ENCODE data around the gene COL20A1.
"Not testable (repeated sequence)": the region's sequence is repeated elsewhere in the genome, so short reads cannot be mapped to it uniquely, and the experiment has no call there.

COL20A1 gene

DNA sequence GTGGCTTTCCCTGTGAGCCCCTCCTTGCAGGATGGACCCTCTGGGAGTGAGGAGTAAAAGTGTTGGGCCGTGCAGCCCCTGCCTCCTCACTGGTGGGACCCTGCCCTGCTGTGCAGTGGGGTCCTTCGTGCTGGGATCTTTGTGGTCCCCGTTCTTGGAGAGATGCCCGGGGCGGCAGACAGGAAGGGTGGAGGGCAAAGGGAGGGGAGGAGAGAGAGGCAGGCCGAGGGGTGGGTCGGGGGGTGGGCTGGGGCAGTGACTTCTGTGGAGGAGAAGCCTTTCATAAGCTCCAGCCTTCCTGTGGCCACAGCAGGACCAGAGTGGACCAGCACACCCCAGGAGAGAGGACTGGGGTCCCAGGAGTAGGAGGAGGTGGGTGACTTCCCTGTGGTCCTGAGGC, at the start of gene COL20A1:
COL20A1 (plus strand) TSS at position 283 of the 400 bp plus-strand sequence. CDS start 1,922 bp downstream, outside the sequence.
- Histone ChIP-seq H3K4me3 (no peak within 1 kb of the TSS), H3K27me3 (peaks cover 22 to 35% (median 31%) of the 10 kb centered on the region in 11 experiments), H3K9ac (no peak within 1 kb of the TSS; a peak in 2 of 22 replicates), H3K9me3 (replicated peaks in 1 of 11) (no peaks in the 10 kb centered on the region), H3K4me1 (peaks cover 0 to 87% (median 71%) of the 10 kb centered on the region in 10 experiments; a peak in 18 of 20 replicates), H4K20me1 (peaks cover 28 to 80% (median 44%) of the 10 kb centered on the region in 11 experiments; a peak in 21 of 22 replicates), H3K4me2 (peak within 1 kb of the TSS in 8 of 11 experiments; percentile 6 to 53 (median 38); a peak in 12 of 22 replicates), H3K36me3 (peaks cover 15 to 24% (median 18%) of the 10 kb centered on the region in 11 experiments; a peak in 21 of 22 replicates), H3K27ac (peak within 1 kb of the TSS in 1 of 11 experiments; percentile 61; a peak in 1 of 22 replicates)
- TF ChIP-seq Cebpa-rat (IDR thresholded peaks at IDR 0.05): no peak

DNA sequence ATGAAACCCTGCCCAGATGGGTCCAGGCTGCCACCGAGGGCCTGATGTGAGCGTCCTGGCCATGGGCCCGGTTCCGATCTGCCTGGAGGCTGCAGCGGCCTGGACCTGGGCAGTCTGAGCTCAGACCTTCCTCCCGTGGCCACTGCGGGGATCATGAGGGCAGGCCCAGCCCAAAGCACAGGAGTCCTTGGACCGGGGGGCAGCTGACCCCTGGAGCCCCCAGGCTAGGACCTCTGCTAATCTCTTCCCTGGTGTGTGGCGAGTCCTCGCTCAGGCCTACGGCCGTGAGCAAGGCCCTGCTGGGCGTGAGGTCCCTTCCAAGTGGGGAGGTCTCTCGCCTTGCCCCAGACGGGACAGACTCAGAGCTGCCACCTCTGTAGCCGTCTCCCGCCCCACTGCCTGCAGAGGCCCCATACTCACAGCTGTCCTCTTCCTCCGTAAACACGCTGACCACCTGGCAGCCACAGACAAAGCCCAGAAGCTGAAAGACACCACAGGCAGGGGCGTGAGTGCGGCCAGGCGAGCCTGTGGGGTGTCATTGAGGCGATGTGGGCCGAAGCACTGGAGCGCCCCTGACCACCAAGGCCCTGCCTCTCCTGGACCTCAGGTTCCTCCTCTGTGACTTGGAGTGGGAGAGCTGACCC, 49.3 kb upstream of the COL20A1 start:
- Histone ChIP-seq H3K9me3 (replicated peaks in 1 of 11) (no peaks in the 10 kb centered on the region), H3K9ac (no peak overlapping the region), H3K27ac (no peak overlapping the region), H3K4me3 (no peak overlapping the region), H4K20me1 (peaks cover 0 to 65% (median 11%) of the 10 kb centered on the region in 11 experiments; a peak in 13 of 22 replicates), H3K36me3 (peaks cover 0 to 5% (median 0%) of the 10 kb centered on the region in 11 experiments; a peak in 1 of 22 replicates), H3K27me3 (peaks cover 0 to 56% (median 0%) of the 10 kb centered on the region in 11 experiments; a peak in 8 of 22 replicates), H3K4me2 (peak overlapping the region in 7 of 11 experiments; percentile 43 to 76 (median 71); a peak in 13 of 22 replicates), H3K4me1 (peaks cover 37 to 99% (median 91%) of the 10 kb centered on the region in 10 experiments)
- TF ChIP-seq Cebpa-rat (IDR thresholded peaks at IDR 0.05): no peak

DNA sequence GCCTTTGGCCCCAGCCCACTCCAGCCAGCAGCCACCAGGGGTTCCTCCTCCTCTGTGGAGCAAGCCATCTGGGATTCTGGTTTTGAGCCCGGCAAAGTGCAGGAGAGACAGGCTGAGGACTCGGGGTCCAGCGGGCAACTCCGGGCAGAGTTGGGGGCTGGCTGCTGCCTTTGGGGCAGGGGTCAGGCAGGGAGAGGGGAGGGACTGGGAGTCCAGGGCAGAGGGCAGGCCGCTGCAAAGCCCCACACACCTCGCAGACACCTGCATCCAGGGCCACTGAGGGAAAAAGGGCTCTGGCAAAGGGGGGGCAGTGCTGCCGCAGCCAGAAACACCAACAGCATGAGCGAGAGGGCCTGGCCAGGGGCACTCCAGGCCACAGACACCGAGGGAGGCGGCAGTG, 48.5 kb upstream of the COL20A1 start:
- no peaks in the 10 kb centered on the region for H3K9me3 ChIP-seq (replicated peaks in 1 of 11)

DNA sequence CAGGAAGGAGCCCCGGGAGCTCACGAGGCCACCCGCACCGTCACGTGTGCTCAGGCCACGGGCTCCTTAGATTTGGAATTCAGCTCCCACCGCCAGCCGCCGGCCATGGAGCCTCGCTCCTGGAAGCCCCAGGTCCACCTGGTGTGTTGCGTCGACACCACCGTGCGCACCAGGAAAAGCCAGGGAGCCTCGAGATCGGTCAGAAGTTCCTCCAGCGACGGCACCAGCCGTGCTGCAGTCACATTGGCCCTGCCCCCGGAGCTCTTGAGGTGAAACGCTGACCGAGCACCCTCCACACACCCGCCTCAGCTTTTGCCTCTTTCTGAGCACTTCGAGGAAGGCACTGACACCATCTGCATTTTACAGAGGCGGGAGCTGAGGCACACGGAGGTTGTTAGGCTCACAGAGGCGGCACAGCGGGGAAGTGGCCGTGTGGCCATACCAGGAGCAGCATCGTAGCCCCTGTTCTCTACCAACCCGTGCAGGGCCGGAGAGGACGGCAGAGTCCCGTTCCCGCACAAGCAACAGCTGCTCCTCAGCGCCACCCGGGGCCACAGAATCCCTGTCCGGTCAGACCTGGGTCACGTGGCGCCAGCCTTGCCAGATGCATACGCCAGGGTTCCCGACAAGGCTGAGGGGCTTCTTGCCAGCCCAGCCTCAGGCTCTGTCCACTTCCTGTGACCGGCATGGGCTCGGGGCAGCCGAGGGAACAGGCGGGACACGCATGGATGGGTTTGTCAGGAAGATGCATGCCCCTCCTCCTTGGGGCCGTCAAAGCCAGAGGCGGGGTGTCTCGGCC, 46.3 kb upstream of the COL20A1 start:
- no peaks in the 10 kb centered on the region for H3K9me3 ChIP-seq (replicated peaks in 1 of 11)
- H3K36me3 ChIP-seq: peaks cover 0 to 5% (median 0%) of the 10 kb centered on the region in 11 experiments; a peak in 1 of 22 replicates
- H3K27me3 ChIP-seq: peaks cover 0 to 72% (median under 1%) of the 10 kb centered on the region in 11 experiments; a peak in 10 of 22 replicates
- H3K4me2 ChIP-seq: peak overlapping the region; percentile 79 to 98 (median 94)
- H3K27ac ChIP-seq: 0 out of 22 replicates have a peak overlapping the region, but pooled peaks of 1 of the 11 experiments have one; percentile 8
- peaks cover 33 to 99% (median 91%) of the 10 kb centered on the region in 10 experiments for H3K4me1 ChIP-seq
- peak overlapping the region in 6 of 10 experiments; percentile 15 to 48 (median 29); a peak in 7 of 20 replicates for H3K4me3 ChIP-seq
- peaks cover 0 to 67% (median 16%) of the 10 kb centered on the region in 11 experiments; a peak in 13 of 22 replicates for H4K20me1 ChIP-seq
- TF ChIP-seq Cebpa-rat (IDR thresholded peaks at IDR 0.05): no peak
- H3K9ac ChIP-seq: peak overlapping the region in 4 of 11 experiments; percentile 26 to 47 (median 37); a peak in 7 of 22 replicates

More for the DNA sequence above, 48.5 kb upstream of the COL20A1 start:
- peaks cover 0 to 69% (median 16%) of the 10 kb centered on the region in 11 experiments; a peak in 13 of 22 replicates for H4K20me1 ChIP-seq
- no peak overlapping the region for H3K9ac ChIP-seq
- no peak overlapping the region for H3K4me3 ChIP-seq
- H3K4me2 ChIP-seq: peak overlapping the region in 5 of 11 experiments; percentile 54 to 76 (median 72); a peak in 6 of 22 replicates
- H3K4me1 ChIP-seq: peaks cover 40 to 99% (median 91%) of the 10 kb centered on the region in 10 experiments
- peaks cover 0 to 63% (median 0%) of the 10 kb centered on the region in 11 experiments; a peak in 8 of 22 replicates for H3K27me3 ChIP-seq
- H3K36me3 ChIP-seq: peaks cover 0 to 5% (median 0%) of the 10 kb centered on the region in 11 experiments; a peak in 1 of 22 replicates
- TF ChIP-seq Cebpa-rat (IDR thresholded peaks at IDR 0.05): no peak
- no peak overlapping the region for H3K27ac ChIP-seq

DNA sequence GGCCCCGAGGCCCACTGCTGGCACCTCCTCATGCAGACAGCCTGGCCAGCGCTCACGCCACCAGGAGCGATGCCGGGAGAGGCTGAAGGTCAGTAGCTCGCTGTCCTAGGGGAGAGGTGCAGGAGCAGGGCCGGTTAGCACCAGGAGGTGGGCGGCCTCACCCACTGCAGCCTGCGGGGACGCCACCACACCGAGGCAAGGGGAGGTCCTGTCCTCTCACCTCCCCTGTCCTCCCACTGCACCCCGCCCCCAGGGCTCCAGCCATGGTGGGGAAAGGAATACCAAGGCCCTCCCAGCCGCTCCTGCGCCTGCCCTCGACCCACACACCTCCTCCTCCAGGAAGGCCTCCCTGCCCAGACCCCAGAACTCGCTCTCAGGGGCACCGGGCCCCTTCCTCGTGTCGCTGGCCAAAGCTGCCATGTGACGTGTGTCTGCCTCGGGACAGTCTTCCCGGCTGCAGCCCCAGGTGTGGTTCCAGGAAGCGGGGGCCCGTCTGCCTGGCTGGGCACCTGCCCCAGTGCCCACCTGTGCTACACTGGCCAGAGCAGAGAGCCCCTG, 45.2 kb upstream of the COL20A1 start:
- Histone ChIP-seq H4K20me1 (peaks cover 0 to 74% (median 16%) of the 10 kb centered on the region in 11 experiments; a peak in 14 of 22 replicates), H3K27ac (peak overlapping the region in 2 of 11 experiments; percentile 2 to 9; a peak in 1 of 22 replicates), H3K36me3 (peaks cover 0 to 5% (median 0%) of the 10 kb centered on the region in 11 experiments; a peak in 1 of 22 replicates), H3K4me3 (peak overlapping the region in 2 of 10 experiments; percentile 7 to 29; a peak in 3 of 20 replicates), H3K9me3 (replicated peaks in 1 of 11) (no peaks in the 10 kb centered on the region), H3K4me2 (peak overlapping the region; percentile 20 to 98 (median 92)), H3K9ac (peak overlapping the region in 4 of 11 experiments; percentile 1 to 54 (median 34); a peak in 5 of 22 replicates), H3K27me3 (peaks cover 4 to 75% (median 11%) of the 10 kb centered on the region in 11 experiments; a peak in 21 of 22 replicates), H3K4me1 (peaks cover 37 to 99% (median 92%) of the 10 kb centered on the region in 10 experiments)
- no peak for TF ChIP-seq Cebpa-rat (IDR thresholded peaks at IDR 0.05)

DNA sequence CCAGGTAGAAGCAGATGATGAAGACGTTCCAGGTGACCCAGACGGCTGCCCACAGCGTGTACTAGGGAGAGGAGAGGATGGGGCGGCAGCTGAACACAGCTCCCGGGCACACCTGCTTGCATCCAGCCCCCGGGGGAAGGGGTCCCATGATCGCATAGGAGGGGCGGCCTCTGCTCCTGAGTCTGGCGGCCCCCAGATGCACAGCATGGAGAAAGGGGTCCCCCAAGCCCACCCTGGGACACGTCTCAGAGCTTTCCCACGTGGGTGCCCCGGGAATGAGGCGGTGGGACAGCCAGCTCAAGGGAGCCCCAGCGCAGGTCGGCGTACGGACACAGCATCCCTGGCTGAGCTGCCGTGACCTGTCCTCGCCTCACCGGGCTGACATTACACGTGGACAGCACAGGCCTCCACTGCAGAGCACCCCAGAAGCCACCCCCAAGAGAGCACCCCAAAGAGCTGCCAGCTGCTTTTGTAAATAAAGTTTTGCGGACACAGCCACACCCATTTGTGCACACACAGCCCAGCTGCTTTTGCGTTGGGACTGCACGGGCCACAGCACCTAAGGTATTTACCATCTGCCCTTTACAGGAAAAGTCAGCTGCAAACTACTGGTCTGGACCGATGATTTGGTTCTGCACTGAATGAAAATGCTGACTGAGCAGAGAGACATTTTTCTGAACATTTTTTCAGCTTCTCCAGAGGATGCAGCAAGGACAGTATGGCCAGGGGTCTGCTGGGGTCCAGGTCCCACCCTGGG, 44.0 kb upstream of the COL20A1 start:
- H3K4me2 ChIP-seq: peak overlapping the region; percentile 3 to 97 (median 91); a peak in 20 of 22 replicates
- peaks cover 0 to 74% (median 22%) of the 10 kb centered on the region in 11 experiments; a peak in 15 of 22 replicates for H4K20me1 ChIP-seq
- peaks cover 47 to 97% (median 91%) of the 10 kb centered on the region in 10 experiments for H3K4me1 ChIP-seq
- H3K36me3 ChIP-seq: no peaks in the 10 kb centered on the region; a peak in 1 of 22 replicates
- peak overlapping the region in 4 of 11 experiments; percentile 26 to 56 (median 49); a peak in 9 of 22 replicates for H3K9ac ChIP-seq
- TF ChIP-seq Cebpa-rat (IDR thresholded peaks at IDR 0.05): no peak
- H3K27me3 ChIP-seq: peaks cover 16 to 83% (median 24%) of the 10 kb centered on the region in 11 experiments
- H3K9me3 ChIP-seq (replicated peaks in 1 of 11): no peaks in the 10 kb centered on the region
- H3K27ac ChIP-seq: peak overlapping the region in 2 of 11 experiments; percentile 33 to 60; a peak in 3 of 22 replicates
- H3K4me3 ChIP-seq: peak overlapping the region in 3 of 10 experiments; percentile 6 to 40 (median 27); a peak in 6 of 20 replicates

DNA sequence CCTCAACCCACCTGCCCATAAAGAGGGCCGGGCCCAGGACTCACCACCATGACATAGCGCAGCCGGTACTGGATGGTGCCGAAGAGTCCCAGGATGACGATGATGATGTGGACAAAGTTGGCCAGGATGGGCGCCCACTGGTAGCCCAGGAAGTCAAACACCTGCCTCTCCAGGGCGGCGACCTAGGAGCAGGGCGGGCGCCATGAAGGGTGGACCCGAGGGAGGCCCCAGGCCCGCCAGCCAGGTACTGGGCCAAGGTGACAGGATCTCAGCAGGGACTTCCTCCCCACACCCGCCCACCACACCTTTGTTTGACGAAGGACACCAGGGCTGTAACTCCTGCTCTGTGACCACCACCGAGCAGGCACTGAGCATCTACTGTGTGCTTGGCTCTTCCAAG, 43.1 kb upstream of the COL20A1 start:
- Histone ChIP-seq H3K4me3 (peak overlapping the region in 3 of 10 experiments; percentile 6 to 40 (median 27); a peak in 4 of 20 replicates), H3K27ac (peak overlapping the region in 3 of 11 experiments; percentile 5 to 60 (median 33); a peak in 4 of 22 replicates), H3K27me3 (peaks cover 23 to 92% (median 32%) of the 10 kb centered on the region in 11 experiments), H3K9me3 (replicated peaks in 1 of 11) (no peaks in the 10 kb centered on the region), H4K20me1 (peaks cover 0 to 71% (median 25%) of the 10 kb centered on the region in 11 experiments; a peak in 17 of 22 replicates), H3K4me2 (peak overlapping the region in 10 of 11 experiments; percentile 7 to 97 (median 92); a peak in 18 of 22 replicates), H3K36me3 (no peaks in the 10 kb centered on the region; a peak in 1 of 22 replicates), H3K4me1 (peaks cover 53 to 96% (median 91%) of the 10 kb centered on the region in 10 experiments), H3K9ac (peak overlapping the region in 5 of 11 experiments; percentile 15 to 56 (median 44); a peak in 6 of 22 replicates)
- no peak for TF ChIP-seq Cebpa-rat (IDR thresholded peaks at IDR 0.05)

DNA sequence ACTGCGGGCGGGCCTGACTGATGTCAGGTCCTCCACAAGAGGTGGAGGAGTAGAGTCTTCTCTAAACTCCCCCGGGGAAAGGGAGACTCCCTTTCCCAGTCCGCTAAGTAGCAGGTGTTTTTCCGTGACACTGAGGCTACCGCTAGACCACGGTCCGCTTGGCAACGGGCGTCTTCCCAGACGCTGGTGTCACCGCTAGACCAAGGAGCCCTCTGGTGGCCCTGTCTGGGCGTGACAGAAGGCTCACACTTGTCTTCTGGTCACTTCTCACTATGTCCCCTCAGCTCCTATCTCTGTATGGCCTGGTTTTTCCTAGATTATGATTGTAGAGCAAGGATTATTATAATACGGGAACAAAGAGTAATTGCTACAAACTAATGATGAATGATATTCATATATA, 41.6 kb upstream of the COL20A1 start:
- H3K9ac ChIP-seq: peak overlapping the region in 1 of 11 experiments; percentile 82; a peak in 3 of 22 replicates

More for the DNA sequence above, 41.6 kb upstream of the COL20A1 start:
- peaks cover 0 to 76% (median 26%) of the 10 kb centered on the region in 11 experiments; a peak in 17 of 22 replicates for H4K20me1 ChIP-seq
- not testable (repeated sequence) for H3K9me3 ChIP-seq (replicated peaks in 1 of 11); H3K36me3 ChIP-seq; H3K27ac ChIP-seq
- peak overlapping the region in 8 of 11 experiments; percentile 33 to 100 (median 96); a peak in 15 of 22 replicates for H3K4me2 ChIP-seq
- peak overlapping the region in 3 of 10 experiments; percentile 67 to 77 (median 74); a peak in 6 of 20 replicates for H3K4me3 ChIP-seq
- peaks cover 54 to 98% (median 93%) of the 10 kb centered on the region in 10 experiments for H3K4me1 ChIP-seq
- peaks cover 38 to 96% (median 46%) of the 10 kb centered on the region in 11 experiments for H3K27me3 ChIP-seq

Measured in BLaER1 treated with 17β-estradiol and CSF1 and Interleukin-3, amounts not matched to agents 10 nM and 100 nM (cell line).